ENCODE data around the gene FAM114A2. TPM values are rescaled to one million over a fixed set of nuclear protein-coding genes. Genes with fewer than 3 reads are reported as not detected.
"Not testable (repeated sequence)": the region's sequence is repeated elsewhere in the genome, so short reads cannot be mapped to it uniquely, and the experiment has no call there.

The FAM114A2 gene
- total RNA-seq, 1 donor = 40.9 TPM

GRCh38 chr5:154034944-154035343, 3.8 kb downstream of the FAM114A2 start:
- H3K4me1 ChIP-seq (ENCODE audit: insufficient read depth, low read length) = peaks cover 8% of the 10 kb centered on the region
- TF ChIP-seq CTCF (IDR thresholded peaks at IDR 0.05; ENCODE audit: extremely low read depth, low read depth, low read length) = no peak
- DNase-seq (ENCODE audit: insufficient read length, low spot score, missing footprints) = no peak
- H3K36me3 ChIP-seq (ENCODE audit: insufficient read depth, low read length) = peaks cover 9% of the 10 kb centered on the region
- no peak overlapping the region for H3K4me2 ChIP-seq (ENCODE audit: insufficient read depth, low read length)
- H3K4me3 ChIP-seq (ENCODE audit: insufficient read depth, low read length) = no peak overlapping the region
- H2AFZ ChIP-seq (ENCODE audit: low read length) = no peak overlapping the region
- H4K20me1 ChIP-seq (ENCODE audit: insufficient read depth, low read length) = no peaks in the 10 kb centered on the region
- no peaks in the 10 kb centered on the region for H3K27me3 ChIP-seq (ENCODE audit: insufficient read depth, low read length)
- peaks cover 48% of the 10 kb centered on the region for H3K79me2 ChIP-seq (ENCODE audit: insufficient read depth, low read length)
- no peaks in the 10 kb centered on the region for H3K9me3 ChIP-seq (ENCODE audit: low read depth, low read length)
- H3K27ac ChIP-seq (ENCODE audit: low read depth, low read length) = no peak overlapping the region

- Histone ChIP-seq H3K27me3 (ENCODE audit: insufficient read depth, low read length) (no peaks in the 10 kb centered on the region), H3K4me2 (ENCODE audit: insufficient read depth, low read length) (no peak overlapping the region), H2AFZ (ENCODE audit: low read length) (no peak overlapping the region), H4K20me1 (ENCODE audit: insufficient read depth, low read length) (no peaks in the 10 kb centered on the region), H3K9me3 (ENCODE audit: low read depth, low read length) (no peaks in the 10 kb centered on the region), H3K4me3 (ENCODE audit: insufficient read depth, low read length) (no peak overlapping the region), H3K4me1 (ENCODE audit: insufficient read depth, low read length) (no peaks in the 10 kb centered on the region), H3K36me3 (ENCODE audit: insufficient read depth, low read length) (peaks cover 25% of the 10 kb centered on the region), H3K79me2 (ENCODE audit: insufficient read depth, low read length) (peaks cover 21% of the 10 kb centered on the region), H3K27ac (ENCODE audit: low read depth, low read length) (no peak overlapping the region)
- DNase-seq (ENCODE audit: insufficient read length, low spot score, missing footprints) = no peak
- no peak for TF ChIP-seq CTCF (IDR thresholded peaks at IDR 0.05; ENCODE audit: extremely low read depth, low read depth, low read length)
Measured at GRCh38 chr5:154031937-154032489, 6.7 kb downstream of the FAM114A2 start.

GRCh38 chr5:154025951-154026350, 12.8 kb downstream of the FAM114A2 start:
- Histone ChIP-seq H3K27ac (ENCODE audit: low read depth, low read length) (no peak overlapping the region), H3K9me3 (ENCODE audit: low read depth, low read length) (no peaks in the 10 kb centered on the region), H2AFZ (ENCODE audit: low read length) (no peak overlapping the region), H3K4me2 (ENCODE audit: insufficient read depth, low read length) (no peak overlapping the region), H3K36me3 (ENCODE audit: insufficient read depth, low read length) (peaks cover 26% of the 10 kb centered on the region), H3K27me3 (ENCODE audit: insufficient read depth, low read length) (no peaks in the 10 kb centered on the region), H3K4me1 (ENCODE audit: insufficient read depth, low read length) (no peaks in the 10 kb centered on the region), H3K4me3 (ENCODE audit: insufficient read depth, low read length) (no peak overlapping the region), H3K79me2 (ENCODE audit: insufficient read depth, low read length) (no peaks in the 10 kb centered on the region), H4K20me1 (ENCODE audit: insufficient read depth, low read length) (no peaks in the 10 kb centered on the region)
- no peak for TF ChIP-seq CTCF (IDR thresholded peaks at IDR 0.05; ENCODE audit: extremely low read depth, low read depth, low read length)
- DNase-seq (ENCODE audit: insufficient read length, low spot score, missing footprints) = no peak

GRCh38 chr5:154018919-154019318, 19.8 kb downstream of the FAM114A2 start:
- H3K79me2 ChIP-seq (ENCODE audit: insufficient read depth, low read length); H3K4me3 ChIP-seq (ENCODE audit: insufficient read depth, low read length); H3K4me1 ChIP-seq (ENCODE audit: insufficient read depth, low read length); H3K36me3 ChIP-seq (ENCODE audit: insufficient read depth, low read length); H3K4me2 ChIP-seq (ENCODE audit: insufficient read depth, low read length); H3K27ac ChIP-seq (ENCODE audit: low read depth, low read length); H2AFZ ChIP-seq (ENCODE audit: low read length); H3K9me3 ChIP-seq (ENCODE audit: low read depth, low read length); H3K27me3 ChIP-seq (ENCODE audit: insufficient read depth, low read length); H4K20me1 ChIP-seq (ENCODE audit: insufficient read depth, low read length); DNase-seq (ENCODE audit: insufficient read length, low spot score, missing footprints): not testable (repeated sequence)

Data from osteoblast (primary cell).